UCSD-AML1 (cell line): Measurements from ENCODE around the gene ARNT2.
"Not testable (repeated sequence)": the region's sequence is repeated elsewhere in the genome, so short reads cannot be mapped to it uniquely, and the experiment has no call there.

ENCODE experiments used
- DNase-seq: peaks from one replicate; lab custom pipeline; 2025; ENCODE audit not compliant: unreplicated experiment; lab: John Stamatoyannopoulos, UW

Gene ARNT2

GRCh38 chr15:80510985-80511384 lies 106.8 kb downstream of the ARNT2 start:
- not testable (repeated sequence) for DNase-seq

- no peak for DNase-seq
Measured at GRCh38 chr15:80512726-80513660, 108.8 kb downstream of the ARNT2 start.

DNA sequence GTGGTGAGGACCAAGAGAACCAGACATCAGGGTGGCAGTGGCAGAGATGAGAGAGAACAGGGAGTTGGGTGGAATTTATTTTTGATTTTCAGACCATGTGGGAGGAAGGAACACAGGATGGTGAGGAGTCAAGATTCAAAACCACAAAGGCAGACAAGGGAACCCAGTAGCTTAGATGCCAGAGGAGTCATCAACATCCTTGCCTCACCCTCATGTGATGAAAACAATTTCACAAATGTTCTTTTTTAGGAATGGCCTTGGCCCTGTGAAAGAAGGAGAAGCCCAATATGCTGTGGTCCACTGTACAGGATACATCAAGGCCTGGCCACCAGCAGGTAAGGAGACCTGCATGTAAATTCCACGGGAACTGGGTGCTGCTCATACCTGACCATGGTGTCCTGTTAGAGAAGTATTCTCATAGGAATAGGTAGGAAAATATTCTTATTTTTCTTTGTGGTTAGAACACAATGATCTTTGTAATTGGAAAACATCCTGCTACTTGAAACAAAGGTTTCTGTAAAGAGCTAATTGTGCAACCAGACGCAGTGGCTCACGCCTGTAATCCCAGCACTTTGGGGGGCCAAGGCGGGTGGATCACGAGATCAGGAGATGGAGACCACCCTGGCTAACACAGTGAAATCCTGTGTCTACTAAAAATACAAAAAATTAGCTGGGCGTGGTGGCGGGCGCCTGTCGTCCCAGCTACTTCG lies 110.0 kb downstream of the ARNT2 start:
- no peak for DNase-seq

DNA sequence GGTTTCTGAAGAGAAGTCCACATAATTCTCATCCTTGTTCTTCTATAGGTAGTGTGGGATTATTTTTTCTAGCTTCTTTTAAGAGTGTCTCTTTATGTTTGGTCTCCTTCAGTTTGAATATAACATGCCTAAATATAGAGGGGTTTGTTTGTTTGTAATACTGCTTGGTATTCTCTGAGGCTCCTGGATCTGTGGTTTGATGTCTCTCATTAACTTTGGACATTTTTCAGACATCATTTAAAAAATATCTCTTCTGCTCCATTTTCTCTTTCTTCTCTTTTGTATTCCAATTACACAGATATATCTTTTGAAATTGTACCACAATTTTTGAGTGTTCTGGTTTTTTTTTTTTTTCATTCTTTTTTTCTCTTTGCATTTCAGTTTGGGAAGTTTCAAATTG lies 113.1 kb downstream of the ARNT2 start:
- no peak for DNase-seq

- no peak for DNase-seq
Measured at GRCh38 chr15:80518522-80518921, 114.3 kb downstream of the ARNT2 start.

DNA sequence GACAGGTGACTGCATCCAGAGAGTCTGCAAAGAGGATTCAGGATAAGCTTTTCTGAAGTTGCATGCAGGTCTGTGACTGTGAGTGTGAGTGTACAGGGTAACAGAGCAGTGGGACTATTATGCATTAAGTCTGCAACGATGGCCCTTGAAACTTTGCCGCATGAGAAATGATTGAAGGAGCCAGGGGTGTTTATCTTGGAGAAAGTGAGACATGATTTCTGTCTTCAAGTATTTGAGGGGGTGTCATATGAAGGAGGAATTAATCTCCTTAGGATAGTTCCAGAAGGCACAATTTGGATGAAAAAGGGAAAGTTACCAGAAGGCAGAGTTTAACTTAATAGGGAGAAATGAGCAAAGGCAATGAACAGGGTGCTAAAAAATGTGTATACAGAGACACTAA lies 119.6 kb downstream of the ARNT2 start:
- no peak for DNase-seq

GRCh38 chr15:80525853-80526252 lies 121.7 kb downstream of the ARNT2 start:
- no peak for DNase-seq

DNA sequence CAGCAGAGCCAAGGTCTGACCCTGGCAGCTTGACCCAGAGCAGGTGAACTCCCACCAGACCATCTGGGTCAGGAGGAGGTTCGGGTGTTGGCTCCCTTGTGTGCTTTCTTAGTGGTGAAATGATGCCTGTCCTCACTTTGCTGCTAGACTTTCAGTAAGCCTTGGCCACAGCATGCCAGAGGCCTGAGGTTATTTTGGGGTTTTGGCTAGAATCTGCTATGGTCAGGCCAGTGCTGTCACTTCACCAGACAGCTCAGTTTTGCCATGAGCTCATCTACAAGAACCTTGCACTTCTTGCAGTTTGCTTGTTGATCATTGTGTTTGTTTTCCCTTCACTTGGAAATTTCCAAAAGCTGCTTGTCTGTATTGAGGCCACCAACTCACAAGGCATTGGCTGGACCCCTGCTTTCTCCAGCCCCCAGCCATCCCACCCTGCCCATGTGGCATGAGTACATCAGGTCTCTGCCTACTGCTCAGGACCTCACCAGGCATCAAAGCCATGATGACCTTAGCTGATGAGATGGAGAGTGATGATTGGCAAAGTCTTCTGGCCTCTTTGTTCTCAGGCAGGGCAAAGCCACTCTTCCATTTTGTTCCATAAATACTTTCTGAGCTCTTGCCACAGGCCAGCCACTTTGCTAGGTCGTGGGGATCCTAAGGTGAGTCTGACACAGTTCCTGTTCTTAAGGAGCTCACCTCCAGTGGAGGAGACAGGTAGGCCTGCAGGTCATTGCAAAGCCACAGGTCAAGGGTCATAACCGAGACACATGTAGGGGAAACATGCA lies 122.6 kb downstream of the ARNT2 start:
- no peak for DNase-seq

DNA sequence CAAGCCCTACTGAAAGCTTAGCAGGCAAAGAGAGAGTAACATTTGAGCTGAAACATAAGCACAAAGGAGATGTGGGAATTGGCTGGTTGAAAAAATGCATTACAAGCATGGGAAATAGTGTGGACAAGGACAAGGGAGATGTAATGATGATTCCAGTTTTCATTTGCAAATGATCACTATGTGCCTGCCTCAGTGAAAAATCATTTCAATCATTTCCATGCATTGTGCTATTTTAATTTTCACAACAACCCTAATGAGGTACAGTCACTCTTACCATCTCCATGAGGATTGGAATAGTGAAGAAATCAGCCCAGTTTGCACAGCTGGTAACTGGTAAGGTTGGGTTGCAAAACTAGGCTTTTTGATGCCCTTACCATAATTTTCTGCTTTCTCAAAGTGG lies 123.2 kb downstream of the ARNT2 start:
- DNase-seq = no peak

- DNase-seq = no peak
Measured at GRCh38 chr15:80527961-80528360, 123.8 kb downstream of the ARNT2 start.

DNA sequence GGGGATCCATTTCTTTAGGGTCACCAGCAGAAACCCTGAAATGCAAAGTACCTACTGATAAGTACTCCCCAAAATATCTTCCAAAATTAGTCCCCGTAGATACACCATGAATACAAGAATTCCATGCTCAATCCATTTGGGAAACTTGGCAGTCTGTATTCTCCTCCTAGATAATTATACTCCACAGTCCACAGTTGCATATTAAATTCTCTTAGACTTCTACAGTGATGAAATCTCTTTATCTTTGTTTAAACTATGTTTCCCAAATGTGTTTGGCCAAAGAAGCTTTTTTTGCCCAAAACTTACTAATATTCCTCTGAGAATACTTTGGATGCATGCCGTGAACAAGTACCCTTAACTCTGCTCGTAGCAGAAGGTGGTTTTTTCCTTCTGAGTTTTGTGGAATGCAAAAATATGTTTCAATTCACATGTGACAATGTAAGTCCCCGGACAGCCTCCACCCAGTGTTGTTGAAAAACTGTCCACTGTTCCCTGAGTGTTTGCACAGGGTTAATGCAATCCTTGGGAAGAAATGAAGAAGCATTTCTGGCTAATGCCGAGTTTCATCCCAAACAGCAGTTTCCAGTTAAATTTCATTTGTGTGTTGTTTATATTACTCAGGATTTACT lies 126.7 kb downstream of the ARNT2 start:
- DNase-seq = no peak

DNA sequence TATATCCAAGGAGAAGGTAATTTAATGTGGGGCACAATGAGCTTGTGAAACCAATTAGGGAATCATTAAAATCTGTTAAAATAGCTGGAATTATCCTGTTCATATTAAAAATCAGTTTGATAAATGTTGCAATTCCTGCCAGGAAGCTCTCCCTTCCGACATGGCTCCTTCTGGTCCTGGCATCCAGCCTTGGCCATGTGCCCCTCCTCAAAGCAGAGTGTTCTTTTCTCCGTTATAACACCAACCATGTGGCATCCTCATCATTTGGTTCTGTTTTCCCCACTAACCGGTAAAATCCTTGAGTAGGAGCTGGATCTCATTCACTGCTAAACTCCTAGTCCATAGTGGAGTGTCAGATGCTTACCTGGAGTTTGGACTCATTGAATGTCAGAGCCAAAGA lies 127.2 kb downstream of the ARNT2 start:
- DNase-seq = no peak

DNA sequence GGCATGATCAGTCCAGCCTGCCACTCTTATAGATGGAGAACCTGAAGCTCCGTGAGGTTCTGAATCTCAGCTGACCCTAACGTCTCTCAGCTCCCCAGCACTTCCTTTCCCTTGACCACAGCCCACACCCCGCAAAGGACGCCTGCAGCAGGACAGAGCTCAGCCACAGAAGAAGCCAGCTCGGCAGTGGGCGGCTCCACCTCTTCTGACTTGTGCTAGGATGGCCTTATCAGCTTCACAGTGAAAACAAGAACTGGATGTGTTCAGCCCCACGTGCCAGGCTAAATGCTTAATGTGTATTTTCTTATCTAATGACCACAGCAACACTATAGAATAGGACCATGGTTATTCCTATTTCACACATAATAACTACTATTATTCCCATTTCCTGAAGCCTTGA lies 127.6 kb downstream of the ARNT2 start:
- DNase-seq = no peak

DNA sequence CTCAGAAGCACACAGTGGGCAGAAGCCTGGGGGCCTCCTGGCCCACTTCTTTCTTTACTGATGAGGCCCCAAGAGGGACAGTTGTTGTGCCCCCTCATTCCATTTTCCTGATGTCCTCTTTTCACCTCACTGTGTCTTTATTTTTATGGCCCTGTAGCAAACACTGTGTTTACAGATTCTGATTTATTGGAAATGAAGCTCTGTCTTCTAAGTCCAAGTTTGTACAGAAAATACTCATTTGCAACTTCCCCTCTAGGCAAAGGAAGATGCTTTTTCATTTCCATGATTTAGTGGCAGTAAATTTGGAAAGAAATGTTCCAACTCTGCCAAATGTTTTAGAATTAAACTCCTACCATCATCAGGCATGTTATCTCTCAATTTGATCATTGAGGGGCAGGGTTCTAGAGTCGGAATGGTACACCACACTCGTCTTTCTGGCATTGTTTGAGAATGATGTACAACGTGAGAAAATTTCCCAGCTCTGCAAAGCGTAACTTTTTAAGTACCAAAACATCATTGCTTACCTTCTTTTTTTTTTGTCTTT lies 129.7 kb downstream of the ARNT2 start:
- no peak for DNase-seq

DNA sequence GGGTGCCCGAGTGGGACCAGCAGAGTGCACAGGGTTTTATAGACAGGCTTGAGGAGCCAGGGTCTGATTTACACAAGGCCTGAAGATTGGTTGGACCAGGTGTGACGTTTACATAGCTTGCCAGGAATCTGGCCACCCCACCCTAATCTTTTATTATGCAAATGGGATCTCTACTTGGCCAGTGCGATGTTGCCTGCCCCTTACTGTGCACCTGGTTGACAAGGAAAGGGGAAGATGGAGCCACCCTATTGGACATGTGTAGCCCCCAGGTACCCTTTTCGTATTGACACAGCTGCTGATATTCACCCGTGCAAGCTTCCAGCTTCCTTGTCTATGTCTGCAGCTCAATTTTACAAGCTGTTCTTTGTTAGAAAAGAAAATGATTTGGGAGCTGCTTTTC lies 132.0 kb downstream of the ARNT2 start:
- no peak for DNase-seq

- DNase-seq = no peak
Measured at GRCh38 chr15:80536716-80537115, 132.5 kb downstream of the ARNT2 start.

DNA sequence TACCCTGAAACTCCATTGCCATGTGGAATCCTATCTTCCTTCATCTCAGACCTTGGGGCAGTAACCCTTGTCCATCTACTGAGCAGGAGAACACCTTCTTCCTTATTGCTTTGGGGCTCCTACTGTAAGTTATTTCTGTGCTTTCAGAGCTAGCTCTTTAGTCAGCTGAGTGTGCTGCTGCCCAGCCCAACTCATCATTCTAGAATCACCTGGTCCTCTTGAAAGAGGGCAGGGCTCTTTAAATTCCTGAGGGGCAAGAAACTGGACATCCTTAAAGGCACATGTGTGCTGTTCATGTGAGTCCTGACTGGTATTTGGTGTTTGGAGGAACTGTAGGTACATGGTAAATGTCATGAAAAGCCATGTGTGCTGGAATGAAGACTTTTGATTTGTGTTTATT lies 140.9 kb downstream of the ARNT2 start:
- no peak for DNase-seq

DNA sequence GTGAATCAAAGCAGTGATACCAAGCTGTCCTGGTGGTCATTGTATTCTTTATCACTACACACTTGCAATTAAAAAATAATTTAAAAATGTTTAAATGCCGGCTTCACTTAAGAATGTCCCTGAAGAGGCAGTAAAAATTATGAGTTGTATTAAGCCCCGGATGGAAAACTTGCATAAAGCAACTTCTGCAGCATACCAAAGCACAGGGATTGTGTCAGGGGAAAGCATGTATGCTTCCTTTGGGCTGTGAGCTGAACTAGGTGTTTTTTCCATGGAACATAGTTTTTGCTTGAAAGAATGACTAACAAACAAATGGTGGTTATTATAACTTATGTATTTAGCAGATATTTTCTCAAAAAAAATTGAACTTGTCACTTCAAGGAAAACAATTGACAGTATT lies 143.1 kb downstream of the ARNT2 start:
- no peak for DNase-seq

- no peak for DNase-seq
Measured at GRCh38 chr15:80549191-80549590, 145.0 kb downstream of the ARNT2 start.

DNA sequence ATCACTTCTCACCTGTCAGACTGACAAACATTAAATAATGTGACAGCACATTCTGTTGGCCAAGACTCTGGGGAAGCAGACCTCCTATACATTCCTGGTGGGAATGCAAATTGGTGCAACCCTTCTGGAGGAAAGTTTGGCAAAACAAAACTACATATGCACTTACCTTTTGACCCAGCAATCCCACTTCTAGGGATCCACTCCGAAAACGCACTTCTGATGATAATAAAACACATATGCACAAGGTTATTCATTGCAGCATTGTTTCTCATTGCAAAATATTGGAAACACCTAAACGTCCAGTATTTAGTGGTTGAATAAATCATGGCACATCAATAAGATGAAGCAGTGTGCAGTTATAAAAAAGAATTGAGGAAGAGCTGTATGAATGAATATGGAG lies 145.5 kb downstream of the ARNT2 start:
- DNase-seq = no peak
